ENCODE results near the gene BCAN. TPM values are rescaled to one million over a fixed set of nuclear protein-coding genes. Genes with fewer than 3 reads are reported as not detected.
A peak's percentile ranks its signal among the peaks of the same experiment; 100 is the strongest.

Gene BCAN
- total RNA-seq, 2 experiments from 2014 or later, result not detected

GRCh38 chr1:156706657-156707416 lies 64.9 kb downstream of the BCAN start:
- Histone ChIP-seq H3K9me3 (ENCODE audit: control insufficient read depth in 1 of 2, insufficient read depth in 1 of 2, low read length in 2 of 2) (no peaks in the 10 kb centered on the region), H3K36me3 (ENCODE audit: insufficient read depth, low read length) (no peaks in the 10 kb centered on the region), H3K27ac (ENCODE audit: low read depth in 1 of 2, low read length in 2 of 2) (peak overlapping the region; percentile 53 to 66), H3K4me3 (ENCODE audit: low read length) (peak overlapping the region; percentile 77), H3K4me1 (ENCODE audit: insufficient read depth, low read length) (peaks cover 35% of the 10 kb centered on the region), H3K27me3 (ENCODE audit: control insufficient read depth in 1 of 2, insufficient read depth in 2 of 2, low read length in 2 of 2) (peaks cover 19 to 24% of the 10 kb centered on the region in 2 experiments)
- POLR2A ChIA-PET, result interaction anchor here (0.8 to 2.7 kb wide), 14 partner anchors 9 to 206 kb away, joined by 3 to 25 read pairs (median 6); partner anchors contain the start of genes HDGF, ISG20L2, MEF2D and METTL25B
- DNase-seq (peak in 8 of 14 experiments; percentile 4 to 58 (median 26)), ATAC-seq (ENCODE audit: poor library complexity) (peak; percentile 25)
- H3K36me3 Mint-ChIP-seq (ENCODE audit: low read depth), result no peaks in the 10 kb centered on the region
- no peak for TF ChIP-seq CTCF (IDR thresholded peaks at IDR 0.05)
- no peaks in the 10 kb centered on the region for H3K9me3 Mint-ChIP-seq
- CTCF ChIA-PET, result interaction anchor here (0.9 to 4.6 kb wide), 10 partner anchors 15 to 101 kb away, joined by 3 to 51 read pairs (median 6); partner anchors contain the start of genes ISG20L2 and METTL25B
- peak overlapping the region; percentile 77 for H3K27ac Mint-ChIP-seq
- intact Hi-C loops (cut with DNase I, micrococcal nuclease), result loop anchor here (1.0 to 2.0 kb wide), 4 partner anchors 18 kb away; no protein-coding TSS in a partner anchor
- peaks cover 32% of the 10 kb centered on the region for H3K27me3 Mint-ChIP-seq
- peak overlapping the region; percentile 97 for H3K4me3 Mint-ChIP-seq
- H3K4me1 Mint-ChIP-seq (ENCODE audit: low read depth), result peaks cover 32% of the 10 kb centered on the region

GRCh38 chr1:156707417-156708217 lies 65.7 kb downstream of the BCAN start:
- H3K27me3 ChIP-seq (ENCODE audit: control insufficient read depth in 1 of 2, insufficient read depth in 2 of 2, low read length in 2 of 2), result peaks cover 19 to 24% of the 10 kb centered on the region in 2 experiments
- ATAC-seq (ENCODE audit: poor library complexity), result no peak

More at GRCh38 chr1:156707417-156708217, 65.7 kb downstream of the BCAN start:
- ChIA-PET CTCF (interaction anchor here (0.9 to 4.6 kb wide), 5 partner anchors 18 to 102 kb away, joined by 3 to 51 read pairs (median 5); partner anchors contain the start of genes ISG20L2 and METTL25B), POLR2A (interaction anchor here (0.8 to 2.7 kb wide), 9 partner anchors 8 to 48 kb away, joined by 3 to 25 read pairs (median 8); partner anchors contain the start of genes HDGF, ISG20L2, METTL25B and MRPL24)
- Histone ChIP-seq H3K27ac (ENCODE audit: low read depth in 1 of 2, low read length in 2 of 2) (no peak overlapping the region), H3K36me3 (ENCODE audit: insufficient read depth, low read length) (no peaks in the 10 kb centered on the region), H3K4me3 (ENCODE audit: low read length) (no peak overlapping the region), H3K9me3 (ENCODE audit: control insufficient read depth in 1 of 2, insufficient read depth in 1 of 2, low read length in 2 of 2) (no peaks in the 10 kb centered on the region), H3K4me1 (ENCODE audit: insufficient read depth, low read length) (peaks cover 35% of the 10 kb centered on the region)
- peak overlapping the region; percentile 77 for H3K27ac Mint-ChIP-seq
- peak in 1 of 14 experiments; percentile 18 for DNase-seq
- peaks cover 32% of the 10 kb centered on the region for H3K4me1 Mint-ChIP-seq (ENCODE audit: low read depth)
- peak overlapping the region; percentile 80 for H3K4me3 Mint-ChIP-seq
- no peaks in the 10 kb centered on the region for H3K36me3 Mint-ChIP-seq (ENCODE audit: low read depth)
- intact Hi-C loops (cut with DNase I, micrococcal nuclease), result loop anchor here (1.0 to 2.0 kb wide), 3 partner anchors 17 to 19 kb away; no protein-coding TSS in a partner anchor
- no peaks in the 10 kb centered on the region for H3K9me3 Mint-ChIP-seq
- H3K27me3 Mint-ChIP-seq, result peaks cover 27% of the 10 kb centered on the region
- TF ChIP-seq CTCF (IDR thresholded peaks at IDR 0.05), result no peak
